HuH-7.5 (cell line): Measurements from ENCODE around the gene TMEM271.

Experiments
- DNase-seq: peaks from one replicate; pipeline ENCODE4 v3.0.0; 2011; ENCODE audit warnings: low spot score

Gene TMEM271

GRCh38 chr4:579543-580175 lies 3.6 kb upstream of the TMEM271 start:
- no peak for DNase-seq

- no peak for DNase-seq
Observed at GRCh38 chr4:578451-579443, 2.7 kb upstream of the TMEM271 start.

DNA sequence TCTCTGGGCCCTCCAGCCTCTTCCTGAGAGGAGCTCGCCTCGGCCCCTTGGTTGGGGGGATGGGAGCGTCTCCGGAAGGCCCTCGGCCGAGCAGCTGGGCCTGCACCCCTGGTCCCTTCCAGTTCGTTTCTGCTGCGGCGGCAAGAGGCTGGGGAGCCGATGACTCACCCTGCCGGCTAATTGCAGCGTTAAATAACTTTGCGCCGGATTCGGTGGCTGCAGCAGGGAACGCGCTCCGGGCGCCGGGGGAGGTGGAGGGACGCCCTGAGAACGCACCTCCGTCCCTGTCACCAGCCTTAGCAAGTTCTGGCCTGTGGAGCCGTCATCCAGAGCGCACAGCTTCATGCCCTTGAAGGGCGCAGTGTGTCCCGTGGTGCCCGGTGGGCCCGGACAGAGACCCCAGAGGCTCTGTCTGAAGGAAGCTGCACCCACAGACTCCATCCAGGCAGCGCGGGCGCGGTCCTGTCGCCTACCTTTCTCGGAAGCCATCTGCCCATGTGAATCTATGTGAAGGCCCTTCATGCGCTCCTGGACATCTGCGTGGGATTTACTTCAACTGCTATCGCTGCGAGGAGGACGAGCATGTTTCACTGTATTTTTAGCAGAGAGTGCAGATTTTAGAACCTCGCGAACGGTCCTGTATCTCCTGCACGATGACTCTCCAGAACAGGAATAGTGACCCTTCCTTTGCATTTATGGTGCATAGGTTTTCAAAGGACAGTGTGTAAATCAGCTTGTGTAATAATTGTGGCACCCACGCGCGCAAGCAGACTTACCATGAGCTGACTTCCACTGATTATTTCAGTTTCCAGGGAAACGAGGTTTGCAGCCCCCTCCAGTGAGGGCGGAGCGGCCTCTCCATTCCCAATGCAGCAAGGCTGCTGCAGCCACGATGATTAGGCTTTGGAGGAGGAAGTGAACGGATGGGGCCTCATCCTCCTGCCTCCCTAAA lies 1.7 kb upstream of the TMEM271 start:
- DNase-seq = no peak

GRCh38 chr4:576991-577498 lies 950 bp upstream of the TMEM271 start:
- no peak for DNase-seq

DNA sequence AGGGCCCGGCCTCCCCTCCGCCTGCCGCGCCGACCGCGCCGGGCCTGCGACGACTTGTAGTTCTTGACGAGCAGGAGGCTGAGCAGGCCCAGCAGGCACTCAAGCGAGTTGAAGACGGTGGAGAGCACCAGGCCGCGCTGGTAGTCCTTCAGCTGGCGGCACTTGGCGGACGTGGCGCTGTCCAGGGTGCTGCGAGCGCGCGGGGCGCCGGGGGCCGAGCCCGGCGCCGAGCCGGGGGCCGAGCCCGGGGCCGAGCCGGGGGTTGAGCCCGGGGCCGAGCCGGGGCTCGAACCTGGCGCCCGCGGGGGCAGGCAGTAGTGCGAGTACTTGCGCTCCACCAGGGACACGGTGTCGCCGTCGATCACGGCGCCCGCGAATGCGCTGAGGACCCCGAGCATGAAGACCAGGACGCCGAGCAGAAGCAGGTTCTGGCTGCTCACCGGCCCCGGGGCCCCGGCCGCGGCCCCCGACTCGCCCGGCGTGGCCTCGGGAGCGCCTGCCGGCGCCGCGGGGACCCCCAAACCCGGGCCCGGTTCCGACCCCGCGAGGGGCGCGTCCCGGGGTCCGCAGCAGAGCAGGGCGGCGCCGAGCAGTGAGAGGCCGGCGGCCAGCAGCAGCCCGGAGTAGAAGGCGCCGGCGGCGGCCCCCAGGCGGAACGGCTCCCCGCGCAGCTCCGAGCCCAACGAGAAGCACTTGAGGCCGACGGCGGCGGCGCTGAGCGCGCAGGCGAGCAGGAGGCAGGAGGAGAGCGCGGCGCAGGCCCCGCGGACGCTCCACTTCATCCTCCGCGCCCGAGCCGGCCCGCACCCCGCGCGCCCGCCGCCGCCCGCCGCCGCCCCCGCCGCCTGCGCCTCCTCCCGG lies 584 bp downstream of the TMEM271 start:
- DNase-seq = no peak

- DNase-seq = no peak
Observed at GRCh38 chr4:574346-575161, 1.5 kb downstream of the TMEM271 start.

GRCh38 chr4:573122-573892 lies 2.8 kb downstream of the TMEM271 start:
- no peak for DNase-seq

- no peak for DNase-seq
Observed at GRCh38 chr4:572594-572993, 3.5 kb downstream of the TMEM271 start.

DNA sequence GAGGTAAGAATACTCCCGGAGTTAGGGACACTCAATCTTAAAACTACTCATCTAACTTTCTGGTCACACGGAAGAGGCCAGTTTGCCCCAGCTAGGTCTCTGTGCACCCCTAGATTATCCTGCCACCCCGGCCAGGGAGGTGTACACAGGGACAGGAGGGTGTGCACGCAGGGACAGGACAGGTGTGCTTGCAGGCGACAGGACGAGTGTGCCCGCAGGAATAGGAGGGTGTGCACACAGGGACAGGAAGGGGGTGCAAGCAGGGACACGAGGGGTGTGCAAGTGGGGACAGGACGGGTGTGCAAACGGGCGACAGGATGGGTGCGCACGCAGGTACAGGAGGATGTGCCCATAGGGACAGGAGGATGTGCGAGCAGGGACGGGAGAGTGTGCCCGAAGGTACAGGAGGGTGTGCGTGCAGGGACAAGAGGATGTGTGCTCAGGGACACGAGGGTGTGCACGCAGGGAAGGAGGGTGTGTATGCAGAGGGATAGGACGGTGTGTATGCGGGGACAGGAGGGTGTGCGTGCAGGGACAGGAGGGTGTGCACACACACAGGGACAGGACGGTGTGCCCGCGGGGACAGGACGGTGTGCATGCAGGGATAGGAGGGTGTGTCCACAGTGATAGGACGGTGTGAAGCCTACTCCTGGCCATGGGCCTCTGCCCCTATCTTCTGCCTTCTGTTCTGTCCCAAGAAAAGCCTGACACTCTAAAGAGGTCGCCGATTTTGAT lies 4.1 kb downstream of the TMEM271 start:
- DNase-seq = no peak

DNA sequence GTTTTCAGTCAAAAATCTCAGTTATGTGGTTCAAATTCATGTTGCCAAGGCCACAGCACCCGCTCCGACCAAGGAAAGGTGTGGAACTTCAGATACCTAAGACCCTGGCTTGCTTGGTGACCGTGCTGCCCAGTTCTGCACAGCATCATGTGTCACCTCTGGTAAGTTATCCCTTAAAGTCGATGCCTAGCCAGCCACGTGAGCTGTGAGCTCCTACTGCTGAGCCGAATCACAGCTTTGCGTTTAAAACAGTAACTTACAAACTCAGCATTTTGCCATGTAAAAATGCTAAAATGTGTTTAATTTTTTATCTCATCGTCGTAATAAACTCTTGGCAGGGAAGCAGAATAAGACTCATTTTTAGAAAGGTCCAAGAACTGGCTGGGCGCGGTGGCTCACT lies 5.3 kb downstream of the TMEM271 start:
- no peak for DNase-seq

- no peak for DNase-seq
Observed at GRCh38 chr4:569958-570667, 6.0 kb downstream of the TMEM271 start.

DNA sequence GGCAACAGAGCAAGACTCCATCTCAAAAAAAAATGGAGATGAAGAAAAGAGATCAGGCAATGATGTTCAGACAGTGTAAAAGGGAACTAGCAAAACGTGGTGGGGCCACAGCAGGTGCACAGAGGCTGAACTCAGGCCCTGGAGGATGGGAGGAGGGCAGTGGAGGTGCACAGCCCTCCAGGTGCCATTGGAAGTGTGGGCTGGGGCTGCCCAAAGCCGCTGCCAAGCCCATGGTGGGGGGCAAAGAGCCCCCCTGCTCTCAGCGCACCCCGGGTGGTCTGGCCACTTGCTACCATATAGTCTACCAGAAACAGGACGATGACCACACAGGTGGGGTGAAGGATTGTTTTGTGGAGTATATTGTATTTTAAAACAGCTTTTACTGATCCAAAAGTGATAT lies 7.1 kb downstream of the TMEM271 start:
- no peak for DNase-seq

- DNase-seq = no peak
Observed at GRCh38 chr4:568351-568652, 7.8 kb downstream of the TMEM271 start.

- no peak for DNase-seq
Observed at GRCh38 chr4:567457-568350, 8.4 kb downstream of the TMEM271 start.

- no peak for DNase-seq
Observed at GRCh38 chr4:566508-567295, 9.4 kb downstream of the TMEM271 start.

- DNase-seq = no peak
Observed at GRCh38 chr4:566035-566434, 10.1 kb downstream of the TMEM271 start.
